Neural cell (in vitro differentiated cells): ENCODE measurements around the gene SDF2L1. TPM values are rescaled to one million over a fixed set of nuclear protein-coding genes. Genes with fewer than 3 reads are reported as not detected.

ENCODE experiments used
- H2AFZ ChIP-seq: fragments of 200-600, 300-800 bp; sonication (generic), shearing (Covaris generic); 2 replicates; pipeline ENCODE4 v1.6.0; 2014; ENCODE audit warnings: low read depth, mild to moderate bottlenecking, antibody characterized with exemption, low read length, moderate library complexity
- H3F3A ChIP-seq: fragments of 200-600 bp; shearing (Covaris generic); 2 replicates; pipeline ENCODE4 v1.6.1; 2016; ENCODE audit warnings: mild to moderate bottlenecking, moderate library complexity, mixed read lengths, antibody characterized with exemption, low read length; ENCODE audit not compliant: insufficient read depth, poor library complexity, severe bottlenecking
- H3K27ac ChIP-seq: fragments of 200-600, 300-800 bp; sonication (generic), shearing (Covaris generic); 2 replicates; pipeline ENCODE4 v1.5.1; 2014; ENCODE audit warnings: mild to moderate bottlenecking, low read length, moderate library complexity
- H3K27me3 ChIP-seq: fragments of 300-800, 200-600 bp; sonication (generic), shearing (Covaris generic); 2 replicates; pipeline ENCODE4 v1.6.0; 2014; ENCODE audit warnings: mild to moderate bottlenecking, low read depth, low read length, moderate library complexity; ENCODE audit not compliant: insufficient read depth
- H3K36me3 ChIP-seq: fragments of 300-800, 200-600 bp; sonication (generic), shearing (Covaris generic); 2 replicates; pipeline ENCODE4 v1.5.1; 2014; ENCODE audit warnings: mild to moderate bottlenecking, antibody characterized with exemption, low read length, moderate library complexity; ENCODE audit not compliant: insufficient read depth
- H3K4me2 ChIP-seq: fragments of 300-800, 200-600 bp; sonication (generic), shearing (Covaris generic); 2 replicates; pipeline ENCODE4 v1.6.0; 2014; ENCODE audit warnings: mild to moderate bottlenecking, low read length
- H3K4me3 ChIP-seq: fragments of 300-800, 200-600 bp; sonication (generic), shearing (Covaris generic); 2 replicates; pipeline ENCODE4 v1.5.1; 2014; ENCODE audit warnings: mild to moderate bottlenecking, low read length, moderate library complexity
- H3K79me2 ChIP-seq: fragments of 200-600 bp; shearing (Covaris generic); replicated peaks from 2 replicates; pipeline ENCODE4 v1.6.0; 2014; ENCODE audit warnings: mild to moderate bottlenecking, low read length, moderate library complexity; ENCODE audit not compliant: insufficient read depth
- H3K9ac ChIP-seq: fragments of 300-800, 200-600 bp; sonication (generic), shearing (Covaris generic); 2 replicates; pipeline ENCODE4 v1.6.1; 2016; ENCODE audit warnings: mild to moderate bottlenecking, low read length, mixed read lengths
- H3K9me2 ChIP-seq: fragments of 200-600 bp; shearing (Covaris generic); 2 replicates; pipeline ENCODE4 v1.6.1; 2016; ENCODE audit warnings: mild to moderate bottlenecking, low read length, mixed read lengths; ENCODE audit not compliant: insufficient read depth
- H3K9me3 ChIP-seq: fragments of 200-600, 300-800 bp; sonication (generic), shearing (Covaris generic); 2 replicates; pipeline ENCODE4 v1.6.1; 2016; ENCODE audit warnings: mild to moderate bottlenecking, mixed run types, low read length, moderate library complexity, mixed read lengths
- H4K20me1 ChIP-seq: fragments of 200-600 bp; shearing (Covaris generic); 2 replicates; pipeline ENCODE4 v1.6.1; 2016; ENCODE audit warnings: mild to moderate bottlenecking, mixed run types; ENCODE audit not compliant: insufficient read depth
- CTCF ChIP-seq: fragments of 450-650 bp; IDR thresholded peaks from 2 replicates; pipeline ENCODE4 v1.5.1; 2014; ENCODE audit warnings: antibody characterized with exemption, mild to moderate bottlenecking, moderate library complexity; ENCODE audit not compliant: poor library complexity, severe bottlenecking
- EP300 ChIP-seq: fragments of 450-650 bp; conservative IDR thresholded peaks from 2 replicates; pipeline ENCODE4 v1.6.1; 2014; ENCODE audit warnings: antibody characterized with exemption, mild to moderate bottlenecking, moderate library complexity; ENCODE audit not compliant: poor library complexity, severe bottlenecking
- EZH2 ChIP-seq: fragments of 200-600, 300-800 bp; shearing (Covaris generic), sonication (generic); IDR thresholded peaks from 2 replicates; pipeline ENCODE4 v1.6.1; 2014; ENCODE audit warnings: antibody characterized with exemption, low read length, borderline replicate concordance, mild to moderate bottlenecking; ENCODE audit not compliant: insufficient read depth, poor library complexity, severe bottlenecking
- MXI1 ChIP-seq: fragments of 450-650 bp; conservative IDR thresholded peaks from 2 replicates; pipeline ENCODE4 v1.6.1; 2014; ENCODE audit warnings: antibody characterized with exemption, mild to moderate bottlenecking; ENCODE audit not compliant: poor library complexity, severe bottlenecking
- POLR2AphosphoS5 ChIP-seq: IDR thresholded peaks from 2 replicates; pipeline ENCODE4 v1.6.1; 2012
- RAD21 ChIP-seq: fragments of 450-650 bp; conservative IDR thresholded peaks from 2 replicates; pipeline ENCODE4 v1.6.1; 2014; ENCODE audit warnings: antibody characterized with exemption, mild to moderate bottlenecking, moderate library complexity
- SMC3 ChIP-seq: fragments of 450-650 bp; conservative IDR thresholded peaks from 2 replicates; pipeline ENCODE4 v1.6.1; 2014; ENCODE audit warnings: antibody characterized with exemption, mild to moderate bottlenecking, moderate library complexity; ENCODE audit not compliant: poor library complexity
- TAF1 ChIP-seq: IDR thresholded peaks from 2 replicates; pipeline ENCODE4 v1.6.1; 2012; ENCODE audit warnings: low read depth
- polyA plus RNA-seq: library from polyadenylated mRNA; depleted of rRNA; stranded (reverse); fragments of >200 nt; gene quantifications from 2 replicates; pipeline ENCODE4 v1.2.3, GENCODE V29; 2014
- TF ChIP-seq, protein P1 (sequence below): IDR thresholded peaks from 2 replicates; pipeline ENCODE4 v1.6.1; 2012; ENCODE audit warnings: borderline replicate concordance

SDF2L1 gene
- polyA plus RNA-seq, 1 donor from 2014 or later: 11.0 TPM

GRCh38 chr22:21622919-21623647 is 19.0 kb upstream of the SDF2L1 start:
- Histone ChIP-seq H3K9me3 (no peaks in the 10 kb centered on the region), H4K20me1 (no peaks in the 10 kb centered on the region), H3K27ac (no peak overlapping the region), H3K4me2 (no peak overlapping the region), H2AFZ (no peak overlapping the region), H3K4me3 (no peak overlapping the region), H3K9ac (no peak overlapping the region), H3K79me2 (no peaks in the 10 kb centered on the region), H3F3A (no peaks in the 10 kb centered on the region), H3K9me2 (no peaks in the 10 kb centered on the region), H3K36me3 (no peaks in the 10 kb centered on the region), H3K27me3 (no peaks in the 10 kb centered on the region)
- TF ChIP-seq MXI1 (no peak), POLR2AphosphoS5 (no peak), RAD21 (no peak), TAF1 (no peak), EZH2 (no peak), SMC3 (no peak), CTCF (no peak), EP300 (no peak)
- TF ChIP-seq, protein P1, sequence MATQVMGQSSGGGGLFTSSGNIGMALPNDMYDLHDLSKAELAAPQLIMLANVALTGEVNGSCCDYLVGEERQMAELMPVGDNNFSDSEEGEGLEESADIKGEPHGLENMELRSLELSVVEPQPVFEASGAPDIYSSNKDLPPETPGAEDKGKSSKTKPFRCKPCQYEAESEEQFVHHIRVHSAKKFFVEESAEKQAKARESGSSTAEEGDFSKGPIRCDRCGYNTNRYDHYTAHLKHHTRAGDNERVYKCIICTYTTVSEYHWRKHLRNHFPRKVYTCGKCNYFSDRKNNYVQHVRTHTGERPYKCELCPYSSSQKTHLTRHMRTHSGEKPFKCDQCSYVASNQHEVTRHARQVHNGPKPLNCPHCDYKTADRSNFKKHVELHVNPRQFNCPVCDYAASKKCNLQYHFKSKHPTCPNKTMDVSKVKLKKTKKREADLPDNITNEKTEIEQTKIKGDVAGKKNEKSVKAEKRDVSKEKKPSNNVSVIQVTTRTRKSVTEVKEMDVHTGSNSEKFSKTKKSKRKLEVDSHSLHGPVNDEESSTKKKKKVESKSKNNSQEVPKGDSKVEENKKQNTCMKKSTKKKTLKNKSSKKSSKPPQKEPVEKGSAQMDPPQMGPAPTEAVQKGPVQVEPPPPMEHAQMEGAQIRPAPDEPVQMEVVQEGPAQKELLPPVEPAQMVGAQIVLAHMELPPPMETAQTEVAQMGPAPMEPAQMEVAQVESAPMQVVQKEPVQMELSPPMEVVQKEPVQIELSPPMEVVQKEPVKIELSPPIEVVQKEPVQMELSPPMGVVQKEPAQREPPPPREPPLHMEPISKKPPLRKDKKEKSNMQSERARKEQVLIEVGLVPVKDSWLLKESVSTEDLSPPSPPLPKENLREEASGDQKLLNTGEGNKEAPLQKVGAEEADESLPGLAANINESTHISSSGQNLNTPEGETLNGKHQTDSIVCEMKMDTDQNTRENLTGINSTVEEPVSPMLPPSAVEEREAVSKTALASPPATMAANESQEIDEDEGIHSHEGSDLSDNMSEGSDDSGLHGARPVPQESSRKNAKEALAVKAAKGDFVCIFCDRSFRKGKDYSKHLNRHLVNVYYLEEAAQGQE: no peak

GRCh38 chr22:21623648-21623970 is 18.5 kb upstream of the SDF2L1 start:
- Histone ChIP-seq H3K27ac (no peak overlapping the region), H3K27me3 (no peaks in the 10 kb centered on the region), H2AFZ (no peak overlapping the region), H3K4me2 (no peak overlapping the region), H3K4me3 (no peak overlapping the region), H4K20me1 (no peaks in the 10 kb centered on the region), H3K9me3 (no peaks in the 10 kb centered on the region), H3K9ac (no peak overlapping the region), H3F3A (no peaks in the 10 kb centered on the region), H3K79me2 (no peaks in the 10 kb centered on the region), H3K36me3 (no peaks in the 10 kb centered on the region), H3K9me2 (no peaks in the 10 kb centered on the region)
- no peak for TF ChIP-seq EZH2
- no peak for TF ChIP-seq MXI1
- no peak for TF ChIP-seq CTCF
- no peak for TF ChIP-seq EP300
- no peak for TF ChIP-seq SMC3
- TF ChIP-seq TAF1: no peak
- TF ChIP-seq, protein P1: no peak
- no peak for TF ChIP-seq POLR2AphosphoS5
- TF ChIP-seq RAD21: no peak
